Keratinocyte (primary cell): ENCODE measurements around the gene SHD. TPM values are rescaled to one million over a fixed set of nuclear protein-coding genes. Genes with fewer than 3 reads are reported as not detected.

Experiments
- DNase-seq: peaks from one replicate; pipeline ENCODE4 v3.0.0-alpha.2; 2011; ENCODE audit warnings: low read depth, missing footprints, low spot score
- FAIRE-seq: peaks from 2 replicates; lab custom pipeline; 2011; peaks lifted over from hg19 to GRCh38; lab: Jason Lieb, UNC
- H2AFZ ChIP-seq: 2 replicates; pipeline ENCODE4 v1.6.0; 2012; ENCODE audit warnings: low read length, control low read depth, inconsistent platforms; ENCODE audit not compliant: control insufficient read depth
- H3K27ac ChIP-seq: 2 replicates; pipeline ENCODE4 v1.5.1; 2011; ENCODE audit warnings: low read length; ENCODE audit not compliant: control insufficient read depth, insufficient read depth
- H3K27me3 ChIP-seq: 3 replicates; pipeline ENCODE4 v1.6.0; 2011; ENCODE audit warnings: low read length; ENCODE audit not compliant: control insufficient read depth, insufficient read depth; ENCODE audit errors: extremely low read depth
- H3K36me3 ChIP-seq, 2 experiments: 2 replicates in 1 of 2; 3 replicates in 1 of 2; pipeline ENCODE4 v1.5.1; 2011; ENCODE audit warnings: low read length in 2 of 2, mild to moderate bottlenecking in 1 of 2; ENCODE audit not compliant: control insufficient read depth in 2 of 2, insufficient read depth in 2 of 2; ENCODE audit errors: extremely low read depth in 1 of 2
- H3K4me1 ChIP-seq: 3 replicates; pipeline ENCODE4 v1.5.1; 2011; ENCODE audit warnings: low read length; ENCODE audit not compliant: control insufficient read depth, insufficient read depth; ENCODE audit errors: extremely low read depth
- H3K4me2 ChIP-seq: 3 replicates; pipeline ENCODE4 v1.6.0; 2011; ENCODE audit warnings: low read depth, low read length; ENCODE audit not compliant: control insufficient read depth, insufficient read depth; ENCODE audit errors: extremely low read depth
- H3K4me3 ChIP-seq, 3 experiments: fragments of 200-600 bp in 1 of 3; sonication (generic) in 1 of 3; 2 replicates in 2 of 3; 3 replicates in 1 of 3; pipeline ENCODE4 v1.5.1; 2011 to 2016; ENCODE audit warnings: low read length in 3 of 3, mild to moderate bottlenecking in 3 of 3, control low read depth in 2 of 3, inconsistent platforms in 1 of 3, low read depth in 1 of 3, mixed read lengths in 1 of 3, mixed run types in 1 of 3, moderate library complexity in 1 of 3; ENCODE audit not compliant: control insufficient read depth in 2 of 3, insufficient read depth in 2 of 3; ENCODE audit errors: extremely low read depth in 1 of 3
- H3K79me2 ChIP-seq: 2 replicates; pipeline ENCODE4 v1.6.0; 2012; ENCODE audit warnings: low read length; ENCODE audit not compliant: control insufficient read depth, insufficient read depth
- H3K9ac ChIP-seq: 3 replicates; pipeline ENCODE4 v1.6.0; 2011; ENCODE audit warnings: low read length; ENCODE audit not compliant: control insufficient read depth, insufficient read depth; ENCODE audit errors: extremely low read depth
- H3K9me1 ChIP-seq: 3 replicates; pipeline ENCODE4 v1.6.0; 2011; ENCODE audit warnings: low read length; ENCODE audit not compliant: control insufficient read depth, insufficient read depth; ENCODE audit errors: extremely low read depth
- H3K9me3 ChIP-seq: 2 replicates; pipeline ENCODE4 v1.5.1; 2012; ENCODE audit warnings: low read depth, low read length; ENCODE audit not compliant: control insufficient read depth
- H4K20me1 ChIP-seq: 3 replicates; pipeline ENCODE4 v1.6.0; 2011; ENCODE audit warnings: low read length; ENCODE audit not compliant: control insufficient read depth, insufficient read depth; ENCODE audit errors: extremely low read depth
- CTCF ChIP-seq, 3 experiments: IDR thresholded peaks in 1 of 3; conservative IDR thresholded peaks in 1 of 3; optimal IDR thresholded peaks in 1 of 3; 2 replicates in 2 of 3; 3 replicates in 1 of 3; pipeline versions ENCODE3 to v1.5.1; 2011; ENCODE audit warnings: low read length in 3 of 3, mild to moderate bottlenecking in 3 of 3, moderate library complexity in 2 of 3, control low read depth in 1 of 3, inconsistent platforms in 1 of 3; ENCODE audit not compliant: insufficient read depth in 2 of 3; ENCODE audit errors: extremely low read depth in 1 of 3
- EZH2 ChIP-seq: IDR thresholded peaks from one replicate; pipeline ENCODE4 v1.6.1; 2012; ENCODE audit warnings: inconsistent platforms, mild to moderate bottlenecking, low read length, moderate library complexity
- dilution Hi-C: fragments of 300-500 bp; cut with MboI; formaldehyde crosslinking; loops from one replicate; pipeline ENCODE4 v1.7.0; 2020; ENCODE audit warnings: low sequenced_read_pairs; ENCODE audit not compliant: extremely low pct_ligation_motif_present
- polyA plus RNA-seq, 5 experiments: library from polyadenylated mRNA; depleted of rRNA in 3 of 5; stranded (reverse) in 3 of 5; stranded (forward) in 1 of 5; unstranded in 1 of 5; fragments of >200 nt; gene quantifications; 1 replicate in 1 of 5; 2 replicates in 3 of 5; 3 replicates in 1 of 5; pipeline versions ENCODE4 v1.2.1 to v1.2.3, GENCODE V29; 2011 to 2012; ENCODE audit warnings: missing spikeins in 2 of 5, low read depth in 1 of 5, low replicate concordance in 1 of 5

The SHD gene
- polyA plus RNA-seq, 1 donor (not counting 4 experiments of a cell fraction or from before 2014, with no cell fraction given): not detected

DNA sequence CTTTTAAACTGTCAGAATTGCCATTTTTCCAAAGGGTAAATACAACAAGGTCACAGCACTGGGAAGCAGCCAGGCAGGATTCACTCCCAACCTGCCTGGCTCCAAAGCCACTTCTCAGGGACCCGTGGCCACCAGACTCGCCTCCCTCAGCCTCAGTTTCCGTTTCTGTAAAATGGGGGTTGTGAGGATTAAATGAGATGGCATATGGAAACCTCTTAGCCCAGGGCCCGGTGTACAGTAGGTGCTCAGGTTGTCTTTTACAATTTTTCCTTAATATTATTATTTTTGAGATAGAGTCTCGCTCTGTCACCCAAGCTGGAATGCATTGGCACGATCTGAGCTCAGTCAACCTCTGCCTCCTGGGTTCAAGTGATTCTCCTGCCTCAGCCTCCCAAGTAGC, 22.0 kb upstream of the SHD start:
- Histone ChIP-seq H3K36me3 (peaks cover 25 to 36% of the 10 kb centered on the region in 2 experiments), H3K79me2 (no peaks in the 10 kb centered on the region), H3K27ac (no peak overlapping the region), H3K9me1 (no peaks in the 10 kb centered on the region), H3K4me3 (no peak overlapping the region), H3K27me3 (no peaks in the 10 kb centered on the region), H3K9ac (no peak overlapping the region), H3K9me3 (peaks cover 7% of the 10 kb centered on the region), H2AFZ (no peak overlapping the region), H4K20me1 (no peaks in the 10 kb centered on the region), H3K4me1 (no peaks in the 10 kb centered on the region), H3K4me2 (no peak overlapping the region)
- FAIRE-seq (no peak), DNase-seq (no peak)
- TF ChIP-seq CTCF (optimal IDR thresholded peaks at IDR 0.05 in 1 of 3, IDR thresholded peaks at IDR 0.05 in 1 of 3, conservative IDR thresholded peaks at IDR 0.05 in 1 of 3; ENCODE audit: extremely low read depth in 1 of 3, insufficient read depth in 2 of 3, low read length in 3 of 3) (no peak), EZH2 (no peak)
- dilution Hi-C loops: no loop called here

- no peak for DNase-seq
- H3K36me3 ChIP-seq: peaks cover 22 to 35% of the 10 kb centered on the region in 2 experiments
Measured at GRCh38 chr19:4258181-4258580, 20.9 kb upstream of the SHD start.

More at GRCh38 chr19:4258181-4258580, 20.9 kb upstream of the SHD start:
- no peak overlapping the region for H3K4me2 ChIP-seq
- no peaks in the 10 kb centered on the region for H3K4me1 ChIP-seq
- H3K4me3 ChIP-seq: no peak overlapping the region
- no peaks in the 10 kb centered on the region for H4K20me1 ChIP-seq
- H3K9me3 ChIP-seq: peaks cover 7% of the 10 kb centered on the region
- no peaks in the 10 kb centered on the region for H3K79me2 ChIP-seq
- TF ChIP-seq CTCF (optimal IDR thresholded peaks at IDR 0.05 in 1 of 3, IDR thresholded peaks at IDR 0.05 in 1 of 3, conservative IDR thresholded peaks at IDR 0.05 in 1 of 3; ENCODE audit: extremely low read depth in 1 of 3, insufficient read depth in 2 of 3, low read length in 3 of 3) (no peak), EZH2 (no peak)
- H3K9me1 ChIP-seq: no peaks in the 10 kb centered on the region
- dilution Hi-C loops: no loop called here
- no peak overlapping the region for H2AFZ ChIP-seq
- H3K27ac ChIP-seq: no peak overlapping the region
- no peak overlapping the region for H3K9ac ChIP-seq
- no peaks in the 10 kb centered on the region for H3K27me3 ChIP-seq
- no peak for FAIRE-seq
